Glutamatergic neuron (in vitro differentiated cells): ENCODE measurements around the gene CTBP2. TPM values are rescaled to one million over a fixed set of nuclear protein-coding genes. Genes with fewer than 3 reads are reported as not detected.

ENCODE experiments used
- DNase-seq: peaks from one replicate; pipeline ENCODE4 v3.0.0; 2022
- H3K27ac Mint-ChIP-seq: one replicate; pipeline ENCODE4 v1.8.0; 2020; ENCODE audit warnings: mild to moderate bottlenecking, mixed read lengths, inconsistent platforms; ENCODE audit not compliant: unreplicated experiment
- H3K27me3 Mint-ChIP-seq: one replicate; pipeline ENCODE4 v1.8.0; 2020; ENCODE audit warnings: mild to moderate bottlenecking, moderate library complexity, mixed read lengths, inconsistent platforms; ENCODE audit not compliant: unreplicated experiment
- H3K36me3 Mint-ChIP-seq: one replicate; pipeline ENCODE4 v1.8.0; 2020; ENCODE audit warnings: mild to moderate bottlenecking, mixed read lengths, inconsistent platforms; ENCODE audit not compliant: unreplicated experiment
- H3K4me1 Mint-ChIP-seq: one replicate; pipeline ENCODE4 v1.8.0; 2020; ENCODE audit warnings: mild to moderate bottlenecking, low read depth, mixed read lengths, inconsistent platforms; ENCODE audit not compliant: unreplicated experiment
- H3K4me3 Mint-ChIP-seq: one replicate; pipeline ENCODE4 v1.8.0; 2020; ENCODE audit warnings: mild to moderate bottlenecking, mixed read lengths, inconsistent platforms; ENCODE audit not compliant: unreplicated experiment
- H3K9me3 Mint-ChIP-seq: one replicate; pipeline ENCODE4 v1.8.0; 2020; ENCODE audit warnings: mild to moderate bottlenecking, moderate library complexity, mixed read lengths, inconsistent platforms; ENCODE audit not compliant: unreplicated experiment
- total RNA-seq: library from RNA; stranded (reverse); fragmentation: NEBNext Ultra II Directional; extraction: Animal tissue kit (Norgen Biotek cat#: 25700); gene quantifications from one replicate; pipeline ENCODE4 v1.2.1, GENCODE V29; 2021; ENCODE audit not compliant: unreplicated experiment
- TF ChIP-seq, protein P1 (sequence below): fragments of 200-600 bp; sonication (generic); IDR thresholded peaks from one replicate; pipeline ENCODE4 v1.5.0; 2021; ENCODE audit not compliant: partially characterized antibody, unreplicated experiment

Gene CTBP2
- total RNA-seq, 1 donor from 2014 or later = 174 TPM

DNA sequence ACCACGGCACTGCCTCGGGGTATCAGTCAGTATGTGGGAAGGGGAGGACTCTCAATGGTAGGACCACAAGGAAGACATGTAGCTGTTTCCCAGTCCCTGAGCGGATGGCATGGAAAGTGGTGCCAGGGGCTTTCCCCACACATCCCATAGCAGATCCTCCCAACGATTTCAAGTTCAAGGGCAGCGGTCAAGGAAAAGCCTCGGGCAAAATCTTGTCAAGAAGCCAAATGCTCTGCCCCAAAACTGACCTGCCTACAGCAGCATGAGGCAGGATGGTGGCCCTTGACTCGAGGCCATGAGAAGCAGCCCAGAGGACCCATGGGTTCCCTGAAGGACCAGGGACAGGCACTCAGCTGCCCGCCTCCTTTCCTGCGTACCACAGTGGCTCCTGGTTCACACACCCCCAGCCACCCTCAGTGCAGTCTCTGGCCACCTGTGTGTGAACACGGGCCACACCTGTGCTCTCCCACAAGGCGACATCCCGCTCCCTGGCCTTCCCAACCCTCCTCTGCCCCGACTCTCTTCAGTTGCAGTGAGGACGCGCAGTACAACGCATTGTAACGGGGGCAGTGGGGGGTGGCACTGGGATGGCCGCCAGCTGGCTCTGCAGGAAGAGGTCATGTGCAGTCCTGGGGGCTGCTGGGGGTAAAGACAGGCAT is 43.6 kb downstream of the CTBP2 start:
- TF ChIP-seq, protein P1, sequence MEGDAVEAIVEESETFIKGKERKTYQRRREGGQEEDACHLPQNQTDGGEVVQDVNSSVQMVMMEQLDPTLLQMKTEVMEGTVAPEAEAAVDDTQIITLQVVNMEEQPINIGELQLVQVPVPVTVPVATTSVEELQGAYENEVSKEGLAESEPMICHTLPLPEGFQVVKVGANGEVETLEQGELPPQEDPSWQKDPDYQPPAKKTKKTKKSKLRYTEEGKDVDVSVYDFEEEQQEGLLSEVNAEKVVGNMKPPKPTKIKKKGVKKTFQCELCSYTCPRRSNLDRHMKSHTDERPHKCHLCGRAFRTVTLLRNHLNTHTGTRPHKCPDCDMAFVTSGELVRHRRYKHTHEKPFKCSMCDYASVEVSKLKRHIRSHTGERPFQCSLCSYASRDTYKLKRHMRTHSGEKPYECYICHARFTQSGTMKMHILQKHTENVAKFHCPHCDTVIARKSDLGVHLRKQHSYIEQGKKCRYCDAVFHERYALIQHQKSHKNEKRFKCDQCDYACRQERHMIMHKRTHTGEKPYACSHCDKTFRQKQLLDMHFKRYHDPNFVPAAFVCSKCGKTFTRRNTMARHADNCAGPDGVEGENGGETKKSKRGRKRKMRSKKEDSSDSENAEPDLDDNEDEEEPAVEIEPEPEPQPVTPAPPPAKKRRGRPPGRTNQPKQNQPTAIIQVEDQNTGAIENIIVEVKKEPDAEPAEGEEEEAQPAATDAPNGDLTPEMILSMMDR = no peak
- Mint-ChIP-seq H3K27me3 (no peaks in the 10 kb centered on the region), H3K4me1 (peaks cover 28% of the 10 kb centered on the region), H3K4me3 (no peak overlapping the region), H3K9me3 (peaks cover 6% of the 10 kb centered on the region), H3K36me3 (no peaks in the 10 kb centered on the region), H3K27ac (no peak overlapping the region)
- no peak for DNase-seq

DNA sequence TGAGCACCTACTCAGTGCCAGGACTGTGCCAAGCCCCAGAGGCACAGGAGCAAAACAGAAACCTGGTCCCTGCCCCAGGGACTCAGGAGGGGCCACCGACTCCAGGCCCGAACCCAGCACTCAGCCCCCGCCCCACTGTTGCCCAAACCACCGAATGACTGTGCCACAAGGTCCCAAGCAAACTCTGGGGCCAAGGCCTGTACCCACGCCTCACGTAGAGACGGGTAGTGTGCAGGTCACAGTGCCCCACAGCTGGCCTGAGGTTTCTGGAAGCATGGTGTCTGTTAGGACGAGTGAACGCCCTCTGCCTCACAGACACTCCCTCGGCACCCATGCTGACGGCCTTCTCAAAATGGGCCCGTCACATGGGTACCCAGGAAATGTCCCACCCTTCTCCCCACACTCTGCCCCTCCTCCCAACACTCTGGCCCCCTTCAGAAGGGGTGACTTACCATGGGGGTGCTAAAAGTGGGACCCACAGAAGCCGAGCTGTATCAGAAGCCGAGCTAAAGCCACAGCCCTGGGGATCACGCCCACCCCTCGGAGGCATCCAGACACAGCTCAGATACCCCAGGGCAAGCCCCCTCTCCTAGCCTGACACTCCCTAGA is 44.2 kb downstream of the CTBP2 start:
- H3K9me3 Mint-ChIP-seq = peaks cover 3% of the 10 kb centered on the region
- H3K4me3 Mint-ChIP-seq = no peak overlapping the region
- H3K4me1 Mint-ChIP-seq = peaks cover 34% of the 10 kb centered on the region
- DNase-seq = no peak
- no peak overlapping the region for H3K27ac Mint-ChIP-seq
- no peaks in the 10 kb centered on the region for H3K27me3 Mint-ChIP-seq
- no peaks in the 10 kb centered on the region for H3K36me3 Mint-ChIP-seq
- TF ChIP-seq, protein P1 = no peak

DNA sequence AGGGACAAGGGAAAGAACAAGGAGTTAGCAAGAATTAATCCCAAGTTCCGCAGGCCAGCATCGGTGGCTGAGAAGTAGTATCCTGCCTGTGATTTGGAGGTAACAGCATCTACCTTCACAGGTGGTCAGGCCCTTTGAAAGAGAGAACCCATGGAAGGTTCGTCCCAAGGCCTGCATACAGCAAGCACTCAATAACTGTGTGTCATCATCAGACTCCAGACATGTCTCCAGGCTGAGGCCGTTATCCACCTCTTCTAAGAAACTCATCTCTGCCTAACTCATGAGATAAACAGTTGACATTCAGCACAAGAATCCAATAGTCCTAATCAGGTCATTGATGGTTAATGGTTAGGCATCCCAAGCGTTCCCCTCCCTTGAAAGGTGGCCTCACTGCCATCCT is 45.0 kb downstream of the CTBP2 start:
- H3K9me3 Mint-ChIP-seq = peaks cover 3% of the 10 kb centered on the region
- no peaks in the 10 kb centered on the region for H3K27me3 Mint-ChIP-seq
- no peak overlapping the region for H3K27ac Mint-ChIP-seq
- peaks cover 34% of the 10 kb centered on the region for H3K4me1 Mint-ChIP-seq
- TF ChIP-seq, protein P1 = no peak
- H3K36me3 Mint-ChIP-seq = no peaks in the 10 kb centered on the region
- no peak overlapping the region for H3K4me3 Mint-ChIP-seq
- no peak for DNase-seq

DNA sequence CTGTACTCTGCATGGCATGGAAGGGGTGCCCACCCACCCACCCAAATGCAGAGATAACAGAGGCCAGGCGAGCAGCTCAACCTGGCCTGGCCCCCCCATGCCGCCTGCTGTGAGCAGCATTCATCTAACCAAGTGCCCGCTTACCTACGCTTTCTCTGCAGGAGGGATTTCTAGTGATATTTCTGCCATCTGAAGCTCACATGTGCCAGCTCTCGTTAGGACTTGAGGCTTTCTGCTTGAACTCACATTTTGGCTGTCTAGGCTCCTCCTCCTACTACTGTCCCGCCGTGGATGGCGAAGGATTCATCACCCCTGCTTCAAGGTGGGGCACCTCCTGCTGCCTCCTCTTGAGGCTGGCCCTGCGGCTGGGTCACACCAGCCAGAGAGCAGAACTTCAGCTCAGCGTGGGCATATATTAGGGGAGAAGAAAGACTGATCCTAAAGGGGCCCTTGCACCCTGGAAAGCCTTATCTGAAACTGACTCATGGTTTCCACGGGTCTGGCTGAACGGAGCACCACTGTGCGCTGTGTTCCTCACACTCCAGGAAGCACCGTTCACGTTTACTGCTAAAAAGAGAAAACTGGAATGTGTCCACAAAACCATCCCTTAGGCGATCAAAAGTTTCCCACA is 45.5 kb downstream of the CTBP2 start:
- Mint-ChIP-seq H3K27me3 (no peaks in the 10 kb centered on the region), H3K9me3 (peaks cover 3% of the 10 kb centered on the region), H3K4me1 (peaks cover 34% of the 10 kb centered on the region), H3K36me3 (no peaks in the 10 kb centered on the region), H3K27ac (no peak overlapping the region), H3K4me3 (no peak overlapping the region)
- TF ChIP-seq, protein P1 = no peak
- DNase-seq = no peak

DNA sequence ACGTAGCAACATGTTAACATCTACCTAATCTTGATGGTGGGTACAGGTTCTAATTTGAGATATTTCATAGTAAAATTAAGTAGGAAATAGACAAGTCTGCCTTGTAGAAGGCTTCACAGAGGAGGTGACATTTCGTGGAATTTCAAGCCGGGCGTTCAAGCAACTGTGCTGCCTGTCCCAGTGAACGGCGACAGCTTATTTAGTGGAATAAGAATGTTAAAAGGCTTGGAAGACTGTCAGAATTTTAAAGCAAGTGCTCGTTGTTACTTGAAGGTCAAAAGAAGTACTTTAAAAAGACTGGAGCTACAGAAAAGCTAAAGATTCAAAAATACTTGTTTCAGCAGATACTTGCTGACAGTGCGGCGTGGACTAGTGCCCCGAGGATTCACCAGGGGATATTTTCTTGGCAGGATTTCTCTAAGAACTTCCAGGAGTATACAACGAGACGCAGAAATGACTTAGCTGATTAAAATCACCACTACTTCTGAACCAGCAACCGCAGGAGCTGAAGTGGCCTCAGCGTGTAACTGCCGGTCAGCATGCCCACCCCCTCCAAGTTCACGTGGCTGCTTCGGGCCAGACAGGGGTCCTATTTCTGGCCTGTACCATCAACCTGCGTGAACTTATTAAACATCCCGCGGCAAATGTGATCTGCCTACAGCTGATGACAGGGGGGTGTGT is 46.5 kb downstream of the CTBP2 start:
- TF ChIP-seq, protein P1 = no peak
- Mint-ChIP-seq H3K36me3 (no peaks in the 10 kb centered on the region), H3K9me3 (peaks cover 3% of the 10 kb centered on the region)

More for the DNA sequence above, 46.5 kb downstream of the CTBP2 start:
- no peaks in the 10 kb centered on the region for H3K27me3 Mint-ChIP-seq
- H3K27ac Mint-ChIP-seq = no peak overlapping the region
- no peak for DNase-seq
- H3K4me3 Mint-ChIP-seq = no peak overlapping the region
- peaks cover 26% of the 10 kb centered on the region for H3K4me1 Mint-ChIP-seq
